ENCODE measurements around the gene CACNA2D1.

The CACNA2D1 gene

GRCh38 chr7:82443547-82444219, at the start of gene CACNA2D1:
CACNA2D1 (minus strand) TSS chr7:82443777.
- peak; percentile 4 for DNase-seq

DNA sequence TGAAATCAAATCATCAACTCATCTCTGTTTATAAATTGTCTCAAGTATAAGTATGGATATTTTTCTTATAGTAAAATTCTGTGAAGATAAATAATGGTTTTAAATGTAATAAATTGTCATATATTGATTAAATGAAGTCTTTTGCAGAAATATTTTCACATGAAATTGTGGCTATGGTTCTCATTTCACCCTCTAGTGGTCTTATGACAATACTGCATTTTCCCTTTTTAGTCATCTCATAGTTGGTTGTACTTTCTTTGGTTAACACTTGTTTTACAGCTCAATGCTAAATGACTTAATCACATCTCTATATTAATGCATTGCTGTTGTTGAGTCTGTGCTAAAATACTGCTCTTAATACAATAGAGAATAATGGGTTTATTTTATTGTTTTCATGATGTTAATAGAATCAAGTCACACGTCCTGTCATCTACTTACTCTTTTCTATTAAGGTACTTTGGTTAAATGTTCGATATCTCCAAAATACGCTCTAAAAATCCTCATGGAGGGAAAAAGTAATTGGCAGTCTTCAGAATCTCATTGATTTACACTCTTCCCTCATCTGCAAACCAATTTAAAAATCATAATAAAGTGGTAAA, 38.0 kb upstream of the CACNA2D1 start:
- no peak for DNase-seq

- no peak for DNase-seq
Measured at GRCh38 chr7:82477733-82478515, 34.3 kb upstream of the CACNA2D1 start.

GRCh38 chr7:82472966-82473365, 29.4 kb upstream of the CACNA2D1 start:
- no peak for DNase-seq

DNA sequence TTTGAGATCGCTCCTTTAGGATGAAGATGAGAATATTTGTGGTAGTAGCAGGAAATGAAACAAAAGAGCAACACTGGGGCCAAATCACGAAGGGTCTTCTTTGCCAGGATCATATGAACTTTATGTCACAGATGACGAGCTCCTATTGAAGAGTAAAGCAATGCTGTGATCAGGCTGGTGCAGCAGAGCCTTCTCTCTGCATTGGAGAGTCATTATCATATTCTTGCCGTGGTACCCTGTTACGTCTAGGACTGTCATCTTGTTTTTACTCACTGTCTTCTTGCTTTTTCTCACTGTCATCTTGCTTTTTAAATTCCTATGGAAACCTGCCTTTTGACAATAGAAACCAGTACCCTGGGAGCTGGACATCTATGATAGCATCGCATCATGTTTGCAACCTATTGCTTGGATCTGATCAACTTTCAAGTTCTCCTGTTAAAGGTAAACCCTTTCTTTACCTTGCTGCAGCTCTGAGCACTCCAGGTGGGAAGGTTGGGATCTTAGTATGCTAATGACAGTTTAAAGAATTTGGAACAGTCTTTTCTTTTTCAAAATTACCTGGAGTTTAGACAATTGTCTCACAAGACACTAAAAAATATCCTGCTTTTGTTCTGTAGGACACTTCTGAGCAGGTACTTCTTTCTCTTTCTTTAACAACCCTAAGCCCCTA, 27.9 kb upstream of the CACNA2D1 start:
- no peak for DNase-seq

- no peak for DNase-seq
Measured at GRCh38 chr7:82469207-82469606, 25.6 kb upstream of the CACNA2D1 start.

DNA sequence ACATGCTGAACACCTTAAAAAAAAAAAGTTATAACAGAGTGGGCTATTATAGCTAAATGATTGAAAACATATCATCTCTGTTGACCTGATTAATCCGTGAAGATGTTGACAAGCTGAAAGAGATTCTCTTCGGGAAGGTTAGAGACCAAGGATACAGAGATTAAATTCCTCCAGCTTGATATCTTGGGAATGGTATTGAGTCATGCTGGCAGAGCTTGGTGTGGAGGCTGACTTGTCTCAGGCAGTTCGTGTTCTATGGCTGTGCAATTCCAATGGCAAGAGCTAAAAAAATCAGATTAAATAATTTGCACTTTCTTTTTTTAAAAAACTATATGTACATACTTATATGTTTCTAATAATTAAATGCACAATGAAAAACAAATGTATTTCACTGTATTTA, 24.9 kb upstream of the CACNA2D1 start:
- no peak for DNase-seq

GRCh38 chr7:82467020-82467419, 23.4 kb upstream of the CACNA2D1 start:
- DNase-seq: no peak

DNA sequence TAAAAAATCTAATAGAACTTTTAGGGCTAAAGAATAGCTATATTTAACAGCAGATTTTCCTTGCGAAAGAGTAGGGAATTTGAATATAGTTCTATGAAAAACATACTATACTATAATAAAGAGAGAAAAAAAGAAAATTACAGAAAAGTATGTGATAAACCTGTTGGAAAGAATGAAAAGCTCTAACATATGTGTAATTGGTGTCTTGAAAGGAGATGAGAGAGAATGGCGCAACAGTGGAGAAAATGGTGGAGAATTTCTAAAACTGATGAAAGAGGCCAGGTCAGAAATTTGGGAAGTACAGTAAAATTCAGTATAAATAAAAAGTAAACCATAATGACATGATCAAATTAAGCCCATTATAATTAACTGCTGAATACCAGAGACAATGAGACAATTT, 20.8 kb upstream of the CACNA2D1 start:
- DNase-seq: no peak

GRCh38 chr7:82455295-82455694, 11.7 kb upstream of the CACNA2D1 start:
- no peak for DNase-seq

DNA sequence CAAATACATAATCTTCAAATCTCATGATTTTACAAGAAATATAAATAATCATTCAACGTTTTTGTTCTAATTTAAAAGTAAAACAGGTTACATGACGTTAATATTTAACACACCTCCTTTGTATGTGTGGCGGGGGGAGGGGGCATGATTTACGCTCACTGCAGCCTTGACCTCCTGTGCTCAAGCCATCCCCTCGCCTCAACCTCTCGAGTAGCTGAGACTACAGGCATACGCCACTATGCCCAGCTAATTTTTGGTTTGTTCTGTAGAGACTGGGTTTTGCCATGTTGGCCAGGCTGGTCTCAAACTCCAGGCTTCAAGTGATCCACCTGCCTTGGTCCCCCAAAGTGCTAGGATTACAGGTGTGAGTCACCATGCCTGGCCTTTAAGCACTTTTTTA, 7.2 kb upstream of the CACNA2D1 start:
- no peak for DNase-seq

DNA sequence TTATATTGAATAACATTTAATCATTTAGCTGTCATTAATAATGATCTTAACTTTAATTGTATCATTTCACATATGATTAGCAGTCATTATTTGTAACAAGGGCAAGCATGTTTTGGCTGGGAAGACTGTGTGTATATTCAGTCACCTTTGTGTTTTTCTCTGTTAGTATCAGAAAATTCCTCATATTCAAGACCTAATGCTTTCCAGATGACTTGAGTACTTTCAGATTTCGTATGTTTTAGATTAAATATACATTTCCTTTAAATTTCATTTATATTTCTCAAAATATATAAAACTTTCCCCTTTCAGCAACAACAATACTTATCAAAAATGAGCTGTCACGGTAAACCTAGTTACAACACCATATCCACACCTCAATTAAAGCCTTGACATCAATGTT, 6.3 kb upstream of the CACNA2D1 start:
- no peak for DNase-seq

DNA sequence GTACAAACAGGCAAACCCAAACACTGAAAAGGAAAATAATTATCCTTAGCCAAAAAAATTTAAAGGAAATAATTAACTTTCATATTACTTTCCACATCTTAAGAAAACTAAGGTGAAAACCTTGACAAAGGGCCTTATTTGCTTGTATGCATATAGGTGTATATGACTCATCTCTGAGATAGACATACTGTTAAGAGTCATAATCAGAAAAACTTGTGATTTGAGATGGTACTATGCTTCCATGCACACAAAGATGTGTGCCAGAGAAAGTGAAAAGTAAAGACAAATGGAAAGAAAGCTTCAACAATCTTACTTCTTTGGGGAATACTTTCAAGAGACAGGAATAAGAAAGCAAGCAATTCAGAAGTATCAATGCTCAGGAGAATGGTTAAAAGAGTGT, 3.3 kb upstream of the CACNA2D1 start:
- DNase-seq: no peak

DNA sequence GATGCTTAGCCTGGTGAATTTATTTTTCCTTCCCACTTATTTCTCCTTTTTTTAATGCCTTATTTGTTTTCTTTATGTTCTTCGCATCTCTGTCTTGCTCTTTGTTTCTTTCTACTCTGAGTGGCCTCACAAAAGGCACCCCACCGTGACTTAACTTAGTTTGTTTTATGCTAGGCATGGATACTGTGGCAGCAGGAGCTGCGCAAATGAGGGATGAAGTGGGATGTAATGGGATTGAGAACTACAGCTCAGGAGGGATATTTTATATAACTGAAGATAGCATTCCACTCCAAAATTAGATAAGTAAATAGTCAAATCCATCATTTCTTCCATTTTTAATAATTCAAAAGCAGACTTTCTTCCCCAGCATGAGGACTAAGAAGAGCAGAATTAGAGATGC, 1.7 kb upstream of the CACNA2D1 start:
- DNase-seq: no peak

GRCh38 chr7:82444220-82444909, 788 bp upstream of the CACNA2D1 start:
- DNase-seq: no peak

GRCh38 chr7:82443036-82443546, 486 bp downstream of the CACNA2D1 start:
- DNase-seq: peak; percentile 3

DNA sequence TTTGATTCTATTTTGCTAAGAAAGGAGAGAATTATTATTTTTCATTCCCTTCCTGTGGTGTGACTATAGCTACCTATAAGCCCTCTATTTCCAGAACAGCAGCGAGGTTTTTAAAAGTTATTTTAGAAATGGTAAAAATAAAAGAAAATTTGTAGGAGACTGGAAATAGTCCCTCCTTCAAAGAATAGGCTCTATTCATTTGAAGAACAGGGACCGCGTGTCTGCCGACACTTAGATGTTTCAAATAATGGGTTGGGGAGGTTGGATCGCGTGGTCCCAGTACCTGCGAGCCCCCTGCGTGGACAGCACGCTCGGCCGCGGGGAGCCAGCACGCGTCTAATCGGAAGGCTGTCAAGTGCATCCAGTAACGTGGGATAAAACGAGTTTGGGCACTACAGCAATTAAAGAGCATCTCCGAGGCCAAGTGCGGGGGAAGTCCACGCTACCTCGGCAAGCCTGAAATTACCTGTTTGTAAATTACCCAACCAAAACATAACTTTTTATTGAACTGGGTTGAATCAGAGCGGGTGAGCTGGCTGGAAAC, 1.0 kb downstream of the CACNA2D1 start:
- DNase-seq: no peak

DNA sequence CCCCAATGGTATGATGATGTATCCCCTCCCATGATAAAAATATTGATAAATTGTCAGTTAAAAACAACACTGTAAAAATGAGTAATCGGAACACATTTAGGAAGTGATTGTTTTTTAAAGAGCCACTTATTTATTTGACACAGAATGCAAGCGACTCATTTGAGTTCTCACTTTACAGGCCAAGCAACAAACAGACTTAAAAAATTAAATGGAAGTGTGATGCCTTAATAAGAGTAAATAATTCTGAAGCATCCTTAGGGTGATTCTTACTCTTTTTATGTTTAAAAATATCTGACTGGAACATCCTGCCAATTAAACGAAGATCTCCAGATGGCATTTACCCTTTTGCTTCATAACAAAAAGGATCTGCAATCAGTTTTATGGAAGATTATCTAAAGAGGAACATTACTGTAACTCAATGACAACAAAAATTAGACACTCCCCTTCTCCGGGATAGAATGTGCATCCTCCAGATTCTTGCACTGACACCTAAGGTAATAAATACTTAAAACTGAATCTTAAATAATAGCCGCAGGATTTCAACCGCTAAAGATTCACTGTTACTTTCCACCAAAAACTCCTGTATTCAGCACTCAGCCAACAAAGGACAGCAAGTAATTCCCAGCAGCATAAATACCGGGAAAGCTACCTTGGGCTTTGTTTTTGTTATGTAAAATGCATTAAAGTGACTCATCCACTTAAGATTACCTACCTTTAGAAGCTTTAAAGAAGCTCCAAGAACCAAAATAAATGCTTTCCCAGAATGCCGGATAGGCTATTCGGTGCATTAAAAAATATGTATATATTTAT, 1.7 kb downstream of the CACNA2D1 start:
- DNase-seq: no peak

- no peak for DNase-seq
Measured at GRCh38 chr7:82438521-82438920, 5.1 kb downstream of the CACNA2D1 start.

DNA sequence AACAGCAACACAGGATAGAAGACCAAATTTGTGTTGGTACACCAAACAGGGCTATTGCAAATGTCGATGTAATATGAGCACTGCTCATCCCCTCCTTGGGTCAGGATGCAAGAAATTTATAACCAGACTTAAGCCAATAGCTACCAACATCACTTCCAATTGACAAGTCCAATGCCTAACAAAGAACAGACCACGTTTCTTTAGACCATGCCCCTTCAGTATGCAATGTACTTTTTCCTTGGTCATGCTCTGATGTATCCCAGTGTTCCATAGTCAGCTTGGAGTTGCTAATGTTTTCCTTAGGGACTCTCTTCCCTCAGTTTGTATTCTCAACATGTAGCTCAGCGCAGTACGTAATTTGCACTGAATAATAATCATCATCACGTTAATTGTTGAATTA, 7.8 kb downstream of the CACNA2D1 start:
- DNase-seq: no peak

GRCh38 chr7:82434275-82435022, 9.1 kb downstream of the CACNA2D1 start:
- no peak for DNase-seq

Measured in activated CD4-positive, alpha-beta T cell treated with anti-CD3 and anti-CD28 coated beads for 48 hours (primary cell).